PFSK-1 (cell line): ENCODE measurements around the gene CTTNBP2.

ENCODE experiments used
- FOXP2 ChIP-seq: optimal IDR thresholded peaks from 2 replicates; pipeline ENCODE3; 2011; ENCODE audit warnings: borderline replicate concordance, control low read depth, inconsistent platforms; ENCODE audit not compliant: insufficient read depth; ENCODE audit errors: extremely low read length, extremely low read depth
- POLR2AphosphoS5 ChIP-seq: IDR thresholded peaks from 2 replicates; pipeline ENCODE4 v1.6.1; 2012; ENCODE audit warnings: low read depth, mild to moderate bottlenecking, control low read depth, low read length, moderate library complexity
- SIN3A ChIP-seq: IDR thresholded peaks from 2 replicates; pipeline ENCODE4 v1.6.1; 2012; ENCODE audit warnings: mild to moderate bottlenecking, low read length, moderate library complexity, borderline replicate concordance; ENCODE audit not compliant: insufficient read depth
- TAF1 ChIP-seq: IDR thresholded peaks from 2 replicates; pipeline ENCODE4 v1.6.1; 2012; ENCODE audit warnings: low read length, control low read depth, borderline replicate concordance; ENCODE audit not compliant: insufficient read depth
- TF ChIP-seq, protein P1 (sequence below), 2 experiments: IDR thresholded peaks; 2 replicates each; pipeline versions ENCODE4 v1.6.1 to v1.8.0; 2011 to 2012; ENCODE audit warnings: low read depth in 2 of 2, low read length in 2 of 2, control low read depth in 1 of 2, inconsistent platforms in 1 of 2, mild to moderate bottlenecking in 1 of 2, moderate library complexity in 1 of 2; ENCODE audit not compliant: insufficient read depth in 1 of 2

Gene CTTNBP2

DNA sequence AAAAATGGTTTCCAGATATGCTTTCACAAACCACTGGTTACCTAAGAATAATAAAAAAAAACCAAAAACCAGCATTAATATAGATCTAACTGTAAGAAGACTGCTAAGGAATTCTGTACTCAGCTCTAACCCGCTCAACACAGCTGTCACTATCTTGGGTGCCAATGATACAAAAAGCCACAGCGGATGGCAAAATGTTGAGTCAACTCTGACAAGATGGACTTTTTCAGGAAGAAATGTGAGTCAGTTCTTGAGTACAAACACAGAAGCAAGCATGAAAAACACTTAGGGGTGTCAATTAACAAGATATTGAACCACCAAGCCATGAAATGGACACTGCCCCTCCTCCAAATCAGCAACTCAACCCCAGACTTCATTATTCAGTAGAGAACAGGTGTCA lies 55.0 kb downstream of the CTTNBP2 start:
- TF ChIP-seq FOXP2 (no peak), SIN3A (no peak), POLR2AphosphoS5 (no peak), TAF1 (no peak)
- TF ChIP-seq, protein P1, sequence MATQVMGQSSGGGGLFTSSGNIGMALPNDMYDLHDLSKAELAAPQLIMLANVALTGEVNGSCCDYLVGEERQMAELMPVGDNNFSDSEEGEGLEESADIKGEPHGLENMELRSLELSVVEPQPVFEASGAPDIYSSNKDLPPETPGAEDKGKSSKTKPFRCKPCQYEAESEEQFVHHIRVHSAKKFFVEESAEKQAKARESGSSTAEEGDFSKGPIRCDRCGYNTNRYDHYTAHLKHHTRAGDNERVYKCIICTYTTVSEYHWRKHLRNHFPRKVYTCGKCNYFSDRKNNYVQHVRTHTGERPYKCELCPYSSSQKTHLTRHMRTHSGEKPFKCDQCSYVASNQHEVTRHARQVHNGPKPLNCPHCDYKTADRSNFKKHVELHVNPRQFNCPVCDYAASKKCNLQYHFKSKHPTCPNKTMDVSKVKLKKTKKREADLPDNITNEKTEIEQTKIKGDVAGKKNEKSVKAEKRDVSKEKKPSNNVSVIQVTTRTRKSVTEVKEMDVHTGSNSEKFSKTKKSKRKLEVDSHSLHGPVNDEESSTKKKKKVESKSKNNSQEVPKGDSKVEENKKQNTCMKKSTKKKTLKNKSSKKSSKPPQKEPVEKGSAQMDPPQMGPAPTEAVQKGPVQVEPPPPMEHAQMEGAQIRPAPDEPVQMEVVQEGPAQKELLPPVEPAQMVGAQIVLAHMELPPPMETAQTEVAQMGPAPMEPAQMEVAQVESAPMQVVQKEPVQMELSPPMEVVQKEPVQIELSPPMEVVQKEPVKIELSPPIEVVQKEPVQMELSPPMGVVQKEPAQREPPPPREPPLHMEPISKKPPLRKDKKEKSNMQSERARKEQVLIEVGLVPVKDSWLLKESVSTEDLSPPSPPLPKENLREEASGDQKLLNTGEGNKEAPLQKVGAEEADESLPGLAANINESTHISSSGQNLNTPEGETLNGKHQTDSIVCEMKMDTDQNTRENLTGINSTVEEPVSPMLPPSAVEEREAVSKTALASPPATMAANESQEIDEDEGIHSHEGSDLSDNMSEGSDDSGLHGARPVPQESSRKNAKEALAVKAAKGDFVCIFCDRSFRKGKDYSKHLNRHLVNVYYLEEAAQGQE (IDR thresholded peaks at IDR 0.05; ENCODE audit: insufficient read depth in 1 of 2, low read depth in 2 of 2, low read length in 2 of 2) = no peak

DNA sequence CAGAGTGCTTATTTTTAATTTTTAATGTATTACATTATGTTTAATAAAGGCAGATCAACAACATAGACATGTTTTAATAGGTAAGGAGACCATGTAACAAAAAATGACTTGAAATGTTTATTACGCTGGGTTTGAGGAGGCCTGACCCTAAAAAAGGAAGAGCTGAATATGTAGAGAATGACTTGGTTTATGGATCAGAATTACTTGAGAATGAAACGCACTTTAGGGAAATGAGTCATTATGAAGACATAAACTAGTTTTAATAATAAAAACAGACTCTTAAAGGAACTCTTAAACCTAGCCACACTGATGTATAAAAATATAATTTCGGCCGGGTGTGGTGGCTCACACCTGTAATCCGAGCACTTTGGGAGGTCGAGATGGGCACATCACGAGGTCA lies 56.5 kb downstream of the CTTNBP2 start:
- no peak for TF ChIP-seq FOXP2
- TF ChIP-seq SIN3A = no peak
- TF ChIP-seq TAF1 = no peak
- TF ChIP-seq, protein P1 (IDR thresholded peaks at IDR 0.05; ENCODE audit: insufficient read depth in 1 of 2, low read depth in 2 of 2, low read length in 2 of 2) = no peak
- no peak for TF ChIP-seq POLR2AphosphoS5

DNA sequence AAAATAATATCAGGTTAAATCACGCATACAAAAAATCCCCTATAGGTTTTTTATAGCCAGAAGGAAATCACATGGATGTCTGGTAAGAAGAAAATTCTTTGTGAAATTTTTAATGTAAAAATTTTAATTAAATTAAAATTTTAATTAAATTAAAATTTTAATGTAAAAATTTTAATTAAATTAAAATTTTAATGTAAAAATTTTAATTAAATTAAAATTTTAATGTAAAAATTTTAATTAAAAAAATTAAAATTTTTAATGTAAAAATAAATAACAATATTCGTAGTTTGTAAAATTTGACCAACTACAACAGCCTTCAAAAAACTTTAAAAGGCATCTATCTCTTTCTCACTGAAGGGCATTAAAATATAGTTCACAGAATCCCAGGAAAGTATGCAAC lies 61.5 kb downstream of the CTTNBP2 start:
- TF ChIP-seq POLR2AphosphoS5 (no peak), TAF1 (no peak), SIN3A (no peak), FOXP2 (no peak)
- TF ChIP-seq, protein P1 (IDR thresholded peaks at IDR 0.05; ENCODE audit: insufficient read depth in 1 of 2, low read depth in 2 of 2, low read length in 2 of 2) = no peak

DNA sequence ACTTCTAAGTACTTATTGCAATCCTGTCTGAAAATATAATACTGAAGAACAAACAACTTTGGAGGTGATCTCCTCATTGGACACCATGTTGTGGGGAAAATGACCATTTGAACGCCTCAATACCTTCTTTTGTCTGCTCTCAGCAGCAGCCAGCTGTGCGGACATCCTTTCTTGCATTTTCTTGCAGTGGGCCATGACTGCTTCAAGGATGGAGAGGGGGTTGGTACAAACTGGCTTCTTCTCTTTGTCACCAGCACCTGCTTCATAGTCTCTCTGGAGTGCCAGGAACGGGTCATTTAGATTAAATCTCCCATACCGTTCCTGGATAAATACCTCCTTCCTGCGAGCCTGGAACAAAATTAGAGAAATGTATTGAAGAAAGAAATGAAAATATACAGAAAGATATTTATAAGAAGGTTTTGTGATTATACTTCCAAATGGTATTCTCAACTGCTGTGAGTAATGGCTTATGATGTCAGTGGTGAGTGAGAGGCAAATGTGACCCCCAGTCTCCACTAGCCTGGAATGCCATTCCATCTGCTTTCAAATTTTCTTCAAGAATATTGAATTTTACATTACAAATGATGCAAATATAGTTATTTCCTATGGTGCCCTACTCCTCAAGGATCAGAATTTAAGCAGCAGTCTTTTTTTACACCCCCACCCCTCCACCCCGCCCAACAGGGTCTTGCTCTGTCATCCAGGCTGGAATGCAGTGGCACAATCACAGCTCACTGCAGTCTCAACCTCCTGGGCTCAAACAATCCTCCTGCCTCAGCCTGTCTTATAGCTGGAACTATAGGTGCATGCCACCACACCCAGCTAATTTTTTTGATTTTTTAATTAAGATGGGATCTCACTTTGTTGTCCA lies 62.4 kb downstream of the CTTNBP2 start:
- TF ChIP-seq FOXP2 (no peak), TAF1 (no peak), POLR2AphosphoS5 (no peak), SIN3A (no peak)
- TF ChIP-seq, protein P1 (IDR thresholded peaks at IDR 0.05; ENCODE audit: insufficient read depth in 1 of 2, low read depth in 2 of 2, low read length in 2 of 2) = no peak

DNA sequence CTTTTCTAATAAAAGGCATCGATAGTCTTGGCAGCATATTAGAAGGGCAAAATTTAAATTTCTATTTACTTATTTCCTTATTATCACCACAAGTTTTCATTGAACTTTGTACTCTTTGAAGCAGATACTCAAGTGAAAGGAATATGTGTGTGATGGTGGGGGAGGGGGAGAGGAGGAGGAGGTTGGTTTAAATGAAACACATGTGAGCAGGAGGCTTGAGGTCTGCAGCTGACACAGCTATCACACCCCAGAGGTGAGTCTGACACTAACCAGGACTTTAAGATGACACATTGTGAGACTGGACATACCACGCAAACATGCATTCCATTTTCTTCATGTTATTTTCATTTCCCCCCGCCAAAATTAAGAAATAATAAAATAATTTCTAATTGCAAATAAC lies 63.3 kb downstream of the CTTNBP2 start:
- TF ChIP-seq TAF1 (no peak), SIN3A (no peak), POLR2AphosphoS5 (no peak)
- TF ChIP-seq, protein P1 (IDR thresholded peaks at IDR 0.05; ENCODE audit: insufficient read depth in 1 of 2, low read depth in 2 of 2, low read length in 2 of 2) = no peak
